GM13976 (cell line): ENCODE measurements around the gene C19orf25.

Source experiments
- DNase-seq: peaks from one replicate; pipeline ENCODE4 v3.0.0; 2012; ENCODE audit warnings: low spot score
- in situ Hi-C: fragments of 300-500 bp; cut with MboI; formaldehyde crosslinking; loops from one replicate; pipeline ENCODE4 v1.12.0; 2022; ENCODE audit warnings: low sequenced_read_pairs, mixed read lengths, inconsistent platforms; ENCODE audit not compliant: unreplicated experiment
- TF ChIP-seq, protein P1 (sequence below): IDR thresholded peaks from 2 replicates; pipeline ENCODE4 v1.5.1; 2012; ENCODE audit warnings: borderline replicate concordance, mild to moderate bottlenecking; ENCODE audit not compliant: insufficient read depth; ENCODE audit errors: extremely low read depth, missing control alignments, control extremely low read depth

The C19orf25 gene

GRCh38 chr19:1438933-1439354 is 40.1 kb downstream of the C19orf25 start:
- DNase-seq: no peak
- TF ChIP-seq, protein P1, sequence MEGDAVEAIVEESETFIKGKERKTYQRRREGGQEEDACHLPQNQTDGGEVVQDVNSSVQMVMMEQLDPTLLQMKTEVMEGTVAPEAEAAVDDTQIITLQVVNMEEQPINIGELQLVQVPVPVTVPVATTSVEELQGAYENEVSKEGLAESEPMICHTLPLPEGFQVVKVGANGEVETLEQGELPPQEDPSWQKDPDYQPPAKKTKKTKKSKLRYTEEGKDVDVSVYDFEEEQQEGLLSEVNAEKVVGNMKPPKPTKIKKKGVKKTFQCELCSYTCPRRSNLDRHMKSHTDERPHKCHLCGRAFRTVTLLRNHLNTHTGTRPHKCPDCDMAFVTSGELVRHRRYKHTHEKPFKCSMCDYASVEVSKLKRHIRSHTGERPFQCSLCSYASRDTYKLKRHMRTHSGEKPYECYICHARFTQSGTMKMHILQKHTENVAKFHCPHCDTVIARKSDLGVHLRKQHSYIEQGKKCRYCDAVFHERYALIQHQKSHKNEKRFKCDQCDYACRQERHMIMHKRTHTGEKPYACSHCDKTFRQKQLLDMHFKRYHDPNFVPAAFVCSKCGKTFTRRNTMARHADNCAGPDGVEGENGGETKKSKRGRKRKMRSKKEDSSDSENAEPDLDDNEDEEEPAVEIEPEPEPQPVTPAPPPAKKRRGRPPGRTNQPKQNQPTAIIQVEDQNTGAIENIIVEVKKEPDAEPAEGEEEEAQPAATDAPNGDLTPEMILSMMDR: no peak
- in situ Hi-C loops: no loop called here

GRCh38 chr19:1438035-1438932 is 40.7 kb downstream of the C19orf25 start, which contains the start of gene RPS15:
Gene RPS15 (plus strand): TSS chr19:1438396. CDS start chr19:1438426, 30 bp downstream.
- peak; percentile 99 for DNase-seq
- in situ Hi-C loops: no loop called here
- TF ChIP-seq, protein P1: peak; percentile 98

- in situ Hi-C loops: no loop called here
- TF ChIP-seq, protein P1: no peak
- no peak for DNase-seq
These were observed 41.4 kb downstream of the C19orf25 start for GRCh38 chr19:1437609-1438008.

GRCh38 chr19:1435378-1435989 is 43.5 kb downstream of the C19orf25 start:
- DNase-seq: no peak
- TF ChIP-seq, protein P1: no peak
- in situ Hi-C loops: no loop called here

- TF ChIP-seq, protein P1: no peak
- DNase-seq: no peak
- in situ Hi-C loops: no loop called here
These were observed 44.4 kb downstream of the C19orf25 start for GRCh38 chr19:1434577-1435060.

DNA sequence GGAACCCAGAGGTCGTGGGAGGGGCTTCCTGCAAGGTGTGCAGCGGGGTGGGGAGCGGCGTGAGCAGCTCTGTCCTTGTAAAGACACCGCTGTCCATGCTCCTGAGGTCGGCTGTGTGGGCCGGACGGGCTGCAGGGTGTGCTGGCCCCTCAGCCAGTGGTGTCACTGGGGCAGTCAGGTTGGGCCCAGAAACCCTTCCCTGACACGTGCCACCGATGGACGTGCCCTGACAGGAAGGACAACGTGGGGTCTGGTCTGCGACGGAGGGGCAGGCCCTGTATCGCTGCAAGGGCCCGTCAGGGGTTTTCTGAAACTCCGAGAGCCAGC is 45.0 kb downstream of the C19orf25 start:
- TF ChIP-seq, protein P1: no peak
- DNase-seq: no peak
- in situ Hi-C loops: no loop called here
